ENCODE results near the gene CCR7. TPM values are rescaled to one million over a fixed set of nuclear protein-coding genes. Genes with fewer than 3 reads are reported as not detected.

CCR7 gene
- total RNA-seq, 1 experiment from 2014 or later = 0.21 TPM

GRCh38 chr17:40536295-40537171, 28.7 kb downstream of the CCR7 start:
- DNase-seq (ENCODE audit: low read depth) = peak; percentile 44

DNA sequence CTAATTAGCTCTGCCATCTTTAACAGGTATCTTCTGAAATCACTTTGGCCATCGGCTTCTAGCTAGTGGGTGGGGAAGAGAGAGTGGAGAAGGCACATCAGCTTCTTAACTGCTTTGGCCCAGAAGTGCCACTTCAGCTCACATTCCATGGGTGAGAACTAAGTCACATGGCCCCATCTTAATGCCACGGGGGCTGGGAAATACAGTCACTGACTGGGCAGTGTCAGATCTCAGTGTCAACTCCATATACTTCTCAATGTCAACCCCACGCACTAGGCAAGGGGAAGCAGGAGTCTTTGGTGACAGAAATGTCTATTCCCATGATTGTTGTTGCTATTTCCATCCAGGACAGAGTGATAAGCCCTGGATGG, 29.4 kb downstream of the CCR7 start:
- DNase-seq (ENCODE audit: low read depth) = no peak

- no peak for DNase-seq (ENCODE audit: low read depth)
These were observed 29.8 kb downstream of the CCR7 start for GRCh38 chr17:40535438-40535837.

GRCh38 chr17:40534371-40535189, 30.7 kb downstream of the CCR7 start:
- no peak for DNase-seq (ENCODE audit: low read depth)

DNA sequence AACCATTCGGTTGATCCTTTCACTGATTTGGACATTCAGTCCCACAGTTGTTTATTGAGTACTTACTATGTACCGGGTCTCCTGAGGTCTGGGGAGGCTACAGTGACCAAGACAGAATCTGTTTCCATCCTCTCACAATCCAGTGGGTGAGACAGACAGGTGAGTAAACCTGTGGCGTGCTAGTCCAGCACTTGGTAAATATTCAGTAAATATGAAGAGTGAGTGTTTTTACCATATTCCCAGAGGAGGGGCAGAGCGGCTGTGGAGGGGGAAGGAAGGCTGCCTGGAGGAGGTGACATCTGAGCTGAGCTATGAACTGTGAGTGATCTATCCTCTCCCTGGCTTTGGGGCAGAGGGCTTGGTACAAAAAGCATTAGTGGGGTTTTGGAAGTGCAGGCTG, 31.4 kb downstream of the CCR7 start:
- no peak for DNase-seq (ENCODE audit: low read depth)

- DNase-seq (ENCODE audit: low read depth) = peak; percentile 47
These were observed 32.6 kb downstream of the CCR7 start for GRCh38 chr17:40532520-40533253.

DNA sequence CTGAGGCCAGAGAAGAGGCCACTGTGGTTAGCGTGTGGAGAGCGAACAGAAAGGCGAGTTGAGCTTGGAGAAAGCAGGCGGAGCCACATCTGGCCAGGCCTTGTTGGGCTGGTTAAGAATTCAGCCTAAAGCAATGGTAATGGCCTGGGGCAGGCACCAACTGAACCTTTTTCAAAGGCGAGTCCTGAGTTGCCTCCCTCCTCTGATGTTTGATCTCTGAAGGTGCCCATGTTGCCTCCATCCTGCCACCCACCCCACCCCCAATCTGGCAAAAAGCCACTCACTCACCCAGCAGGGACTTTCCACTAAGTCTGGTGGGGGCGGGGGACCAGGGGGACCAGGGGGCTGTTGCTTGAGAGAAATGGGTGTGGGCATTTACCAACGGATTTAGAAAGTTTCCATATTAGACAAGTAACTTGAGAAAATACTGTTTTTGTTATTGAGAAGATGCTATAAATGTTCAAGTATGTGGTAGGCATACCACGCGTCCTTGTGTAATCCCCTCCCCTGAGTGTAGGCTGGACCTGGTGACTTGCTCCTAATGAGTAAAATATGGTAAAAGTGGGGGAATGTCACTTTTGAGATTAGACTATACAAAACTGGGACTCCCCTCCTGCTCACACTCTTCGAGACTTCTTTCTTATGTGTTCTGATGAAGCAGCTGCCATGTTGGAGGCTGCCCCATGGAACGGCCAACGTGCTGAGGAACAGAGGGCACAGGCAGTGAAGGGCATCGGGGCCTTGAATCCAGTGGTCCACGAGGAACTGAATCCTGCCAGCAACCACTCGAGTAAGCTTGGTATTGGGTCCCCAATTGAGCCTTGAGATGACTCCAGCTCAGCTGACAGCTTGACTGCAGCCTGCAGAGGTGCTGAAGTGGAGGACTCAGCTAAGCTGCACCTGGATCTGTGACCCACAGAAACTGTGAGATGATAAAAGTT, 34.0 kb downstream of the CCR7 start:
- no peak for DNase-seq (ENCODE audit: low read depth)

- DNase-seq (ENCODE audit: low read depth) = no peak
These were observed 34.7 kb downstream of the CCR7 start for GRCh38 chr17:40530531-40530994.

DNA sequence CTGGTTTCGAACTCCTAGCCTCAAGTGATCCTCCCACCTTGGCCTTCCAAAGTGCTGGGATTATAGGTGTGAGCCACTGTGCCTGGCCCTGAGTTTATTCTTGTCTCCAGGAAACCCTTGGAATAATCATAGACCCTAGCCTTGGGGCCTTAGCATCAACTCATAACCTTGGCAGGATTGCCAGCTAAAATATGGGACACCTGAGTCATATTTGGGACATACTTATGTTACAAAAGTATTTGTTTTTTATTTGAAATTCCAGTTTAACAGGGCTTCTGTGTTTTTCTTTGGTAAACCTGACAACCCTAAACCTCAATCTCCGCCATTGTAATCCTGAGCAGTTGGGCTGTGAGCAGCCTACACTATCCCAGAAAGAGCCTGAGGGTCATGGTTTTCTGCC, 35.3 kb downstream of the CCR7 start:
- DNase-seq (ENCODE audit: low read depth) = no peak

GRCh38 chr17:40528692-40529417, 36.4 kb downstream of the CCR7 start:
- no peak for DNase-seq (ENCODE audit: low read depth)

DNA sequence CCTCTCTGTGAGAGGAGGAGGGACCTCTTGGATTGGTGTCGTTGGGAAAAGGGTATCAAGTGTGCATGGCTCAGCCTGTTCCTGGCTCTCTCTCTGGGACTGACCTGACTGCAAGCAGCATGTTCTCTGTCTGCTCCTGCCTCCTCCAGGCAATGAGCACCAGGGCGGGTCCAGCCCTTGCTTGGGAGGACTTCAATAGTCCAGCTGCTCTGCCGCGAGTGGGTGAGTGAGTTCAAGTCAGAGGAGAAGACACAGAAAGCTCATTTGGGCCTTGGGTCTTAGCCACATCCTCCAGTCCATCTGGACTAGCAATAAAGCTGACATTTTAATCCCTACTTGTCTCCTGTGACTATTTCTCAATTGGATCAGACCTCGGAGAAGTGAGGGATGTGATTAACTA, 38.6 kb downstream of the CCR7 start:
- DNase-seq (ENCODE audit: low read depth) = no peak

DNA sequence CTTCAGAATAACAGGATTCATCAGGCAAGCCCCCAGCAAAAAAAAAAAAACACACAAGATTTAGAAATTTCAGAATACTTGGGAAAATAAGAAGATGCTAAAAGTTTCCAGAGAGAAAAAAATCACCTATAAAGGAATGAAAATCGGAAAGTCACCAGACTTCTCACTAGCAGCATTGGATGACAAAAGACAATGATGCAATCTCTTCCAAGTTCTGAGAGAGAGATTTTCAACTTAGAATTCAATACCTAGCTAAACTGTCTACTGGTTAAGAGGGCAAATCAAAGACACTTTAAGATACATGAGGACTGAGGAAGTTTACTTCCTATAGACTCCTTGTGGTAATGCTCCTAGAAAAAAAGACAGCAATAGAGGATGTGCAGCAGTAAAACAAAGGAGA, 40.0 kb downstream of the CCR7 start:
- no peak for DNase-seq (ENCODE audit: low read depth)

GRCh38 chr17:40524243-40524965, 40.9 kb downstream of the CCR7 start:
- no peak for DNase-seq (ENCODE audit: low read depth)

DNA sequence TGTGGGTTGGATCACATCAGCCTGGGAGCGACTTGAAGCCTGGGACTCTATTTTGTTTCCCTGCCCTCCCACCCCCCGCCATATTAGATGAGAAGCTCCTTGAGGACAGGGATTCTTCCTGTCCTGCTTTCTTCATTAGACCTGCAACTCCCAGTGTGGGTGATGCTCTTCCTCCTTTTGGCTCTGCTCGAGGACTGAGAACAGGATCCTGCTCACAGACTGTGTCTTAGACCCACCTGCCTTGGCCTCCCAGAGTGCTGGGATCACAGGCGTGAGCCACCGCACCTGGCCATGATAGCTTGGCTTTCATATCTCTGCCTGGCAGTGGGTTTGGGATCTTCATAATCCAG, 42.3 kb downstream of the CCR7 start:
- DNase-seq (ENCODE audit: low read depth) = no peak

DNA sequence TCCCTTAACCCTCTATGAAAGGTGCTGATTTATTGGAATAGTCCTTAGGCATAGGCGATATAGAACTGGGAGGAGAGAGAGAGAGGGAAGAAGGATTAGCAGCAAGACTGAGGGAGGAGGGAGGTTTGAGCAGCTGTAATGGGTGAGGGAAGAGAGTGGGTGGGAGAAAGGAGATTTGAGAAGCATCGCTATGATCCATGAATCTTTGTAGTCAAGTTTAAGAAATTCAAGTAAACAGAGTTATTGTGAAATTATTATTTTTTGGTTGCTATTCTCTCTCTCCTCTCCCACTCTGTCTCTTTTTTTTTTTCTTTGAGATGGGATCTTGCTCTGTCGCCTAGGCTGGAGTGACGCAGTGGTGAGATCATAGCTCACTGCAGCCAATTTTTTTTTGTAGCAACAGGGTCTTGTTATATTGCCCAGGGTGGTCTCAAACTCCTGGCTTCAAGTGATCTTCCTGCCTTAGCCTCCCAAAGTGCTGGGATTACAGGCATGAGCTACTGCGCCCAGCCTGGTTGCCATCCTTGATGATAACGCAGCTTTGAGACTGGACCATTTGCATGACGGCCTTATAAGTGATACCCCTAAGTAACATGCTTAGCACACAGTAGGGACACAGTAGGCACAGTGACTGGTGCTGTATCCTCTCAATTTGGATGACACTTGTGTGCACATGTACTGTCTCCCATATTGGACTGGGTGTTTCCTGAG, 42.9 kb downstream of the CCR7 start:
- no peak for DNase-seq (ENCODE audit: low read depth)

- DNase-seq (ENCODE audit: low read depth) = no peak
These were observed 44.2 kb downstream of the CCR7 start for GRCh38 chr17:40520991-40521453.

GRCh38 chr17:40519089-40519775, 46.0 kb downstream of the CCR7 start:
- DNase-seq (ENCODE audit: low read depth) = no peak
